Endodermal cell (in vitro differentiated cells): ENCODE data around the gene PPM1M. TPM values are rescaled to one million over a fixed set of nuclear protein-coding genes. Genes with fewer than 3 reads are reported as not detected.

Experiments
- DNase-seq: peaks from one replicate; pipeline ENCODE4 v3.0.0-alpha.2; 2017
- H3K27ac ChIP-seq: 2 replicates; pipeline ENCODE4 v1.5.1; 2013; ENCODE audit warnings: mild to moderate bottlenecking, low read depth, low read length, moderate library complexity
- H3K27me3 ChIP-seq: 2 replicates; pipeline ENCODE4 v1.6.1; 2013; ENCODE audit warnings: mild to moderate bottlenecking, low read length, moderate library complexity; ENCODE audit not compliant: insufficient read depth, control insufficient read depth, poor library complexity, severe bottlenecking
- H3K36me3 ChIP-seq: 2 replicates; pipeline ENCODE4 v1.7.0; 2013; ENCODE audit warnings: mild to moderate bottlenecking, low read length, moderate library complexity; ENCODE audit not compliant: control insufficient read depth, insufficient read depth
- H3K4me1 ChIP-seq: one replicate; pipeline ENCODE4 v1.7.0; 2013; ENCODE audit warnings: low read length; ENCODE audit not compliant: control insufficient read depth, insufficient read depth
- H3K4me3 ChIP-seq: 2 replicates; pipeline ENCODE4 v1.5.1; 2013; ENCODE audit warnings: mild to moderate bottlenecking, low read length, moderate library complexity
- H3K9ac ChIP-seq: 2 replicates; pipeline ENCODE4 v1.6.1; 2013; ENCODE audit warnings: mild to moderate bottlenecking, low read length, moderate library complexity; ENCODE audit not compliant: poor library complexity, severe bottlenecking; ENCODE audit errors: extremely low read depth
- H3K9me3 ChIP-seq: 2 replicates; pipeline ENCODE4 v1.6.1; 2013; ENCODE audit warnings: mild to moderate bottlenecking, low read length, moderate library complexity; ENCODE audit not compliant: control insufficient read depth
- H3K27ac Mint-ChIP-seq: 2 replicates; pipeline ENCODE4 v1.8.0; 2020; ENCODE audit warnings: mixed read lengths
- H3K27me3 Mint-ChIP-seq: 2 replicates; pipeline ENCODE4 v1.8.0; 2021; ENCODE audit warnings: mild to moderate bottlenecking, mixed read lengths; ENCODE audit not compliant: insufficient read depth
- H3K36me3 Mint-ChIP-seq: 2 replicates; pipeline ENCODE4 v1.8.0; 2020; ENCODE audit warnings: low read depth, mixed read lengths
- H3K4me1 Mint-ChIP-seq: 2 replicates; pipeline ENCODE4 v1.8.0; 2020; ENCODE audit warnings: mixed read lengths
- H3K4me3 Mint-ChIP-seq: 2 replicates; pipeline ENCODE4 v1.8.0; 2020; ENCODE audit warnings: mild to moderate bottlenecking, moderate library complexity, mixed read lengths
- H3K9me3 Mint-ChIP-seq: 2 replicates; pipeline ENCODE4 v1.8.0; 2020; ENCODE audit warnings: mild to moderate bottlenecking, mixed read lengths
- WGBS, 2 experiments: methylation state at CpG; one replicate each; pipeline versions ENCODE4 v1.1.5 to v1.1.7; 2013; ENCODE audit warnings: missing lambda C conversion rate in 2 of 2, mixed read lengths in 1 of 2; ENCODE audit not compliant: insufficient coverage in 1 of 2, insufficient read length in 1 of 2; 5-methylcytosine and 5-hydroxymethylcytosine counted together
- total RNA-seq, 2 donors: library from RNA; stranded (reverse); fragmentation: NEBNext Ultra II Directional in 1 of 2; extraction: Animal tissue kit (Norgen Biotek cat#: 25700) in 1 of 2; gene quantifications; 2 replicates in 1 of 2; 3 replicates in 1 of 2; pipeline ENCODE4 v1.2.1, GENCODE V29; 2021
- TF ChIP-seq, protein P1 (sequence below): fragments of 200-600 bp; sonication (generic); conservative IDR thresholded peaks from 2 replicates; pipeline ENCODE4 v1.5.0; 2021; ENCODE audit warnings: antibody characterized with exemption, mild to moderate bottlenecking

The PPM1M gene
- total RNA-seq, 2 donors from 2014 or later, result 6.7 to 6.8 TPM

DNA sequence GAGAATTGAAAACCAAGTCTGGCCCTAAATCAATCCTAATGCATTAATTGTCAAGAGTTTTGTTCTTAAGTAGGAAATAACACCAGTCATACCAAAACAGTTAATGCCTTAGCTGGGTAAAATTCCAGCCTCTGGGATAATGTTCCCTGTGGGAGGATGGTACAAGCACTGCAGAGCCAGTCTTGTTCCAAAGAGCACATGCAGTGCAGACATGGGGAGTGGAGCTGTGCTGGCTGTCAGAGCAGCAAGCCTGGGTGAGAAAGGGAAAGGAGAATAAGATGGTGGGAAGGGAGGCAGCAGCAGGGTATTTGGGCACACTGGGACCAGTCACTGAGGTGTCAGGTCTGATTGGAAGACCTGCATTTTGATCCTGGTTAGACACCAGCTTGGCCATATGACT is 35.5 kb upstream of the PPM1M start:
- Histone ChIP-seq H3K36me3 (peaks cover 92% of the 10 kb centered on the region), H3K27ac (no peak overlapping the region), H3K27me3 (no peaks in the 10 kb centered on the region), H3K4me3 (no peak overlapping the region), H3K9me3 (no peaks in the 10 kb centered on the region), H3K9ac (no peak overlapping the region), H3K4me1 (no peaks in the 10 kb centered on the region)
- Mint-ChIP-seq H3K27ac (no peak overlapping the region), H3K4me1 (no peaks in the 10 kb centered on the region), H3K27me3 (no peaks in the 10 kb centered on the region), H3K36me3 (peaks cover 92% of the 10 kb centered on the region), H3K9me3 (no peaks in the 10 kb centered on the region), H3K4me3 (no peak overlapping the region)
- TF ChIP-seq, protein P1, sequence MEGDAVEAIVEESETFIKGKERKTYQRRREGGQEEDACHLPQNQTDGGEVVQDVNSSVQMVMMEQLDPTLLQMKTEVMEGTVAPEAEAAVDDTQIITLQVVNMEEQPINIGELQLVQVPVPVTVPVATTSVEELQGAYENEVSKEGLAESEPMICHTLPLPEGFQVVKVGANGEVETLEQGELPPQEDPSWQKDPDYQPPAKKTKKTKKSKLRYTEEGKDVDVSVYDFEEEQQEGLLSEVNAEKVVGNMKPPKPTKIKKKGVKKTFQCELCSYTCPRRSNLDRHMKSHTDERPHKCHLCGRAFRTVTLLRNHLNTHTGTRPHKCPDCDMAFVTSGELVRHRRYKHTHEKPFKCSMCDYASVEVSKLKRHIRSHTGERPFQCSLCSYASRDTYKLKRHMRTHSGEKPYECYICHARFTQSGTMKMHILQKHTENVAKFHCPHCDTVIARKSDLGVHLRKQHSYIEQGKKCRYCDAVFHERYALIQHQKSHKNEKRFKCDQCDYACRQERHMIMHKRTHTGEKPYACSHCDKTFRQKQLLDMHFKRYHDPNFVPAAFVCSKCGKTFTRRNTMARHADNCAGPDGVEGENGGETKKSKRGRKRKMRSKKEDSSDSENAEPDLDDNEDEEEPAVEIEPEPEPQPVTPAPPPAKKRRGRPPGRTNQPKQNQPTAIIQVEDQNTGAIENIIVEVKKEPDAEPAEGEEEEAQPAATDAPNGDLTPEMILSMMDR, result no peak
- DNase-seq, result no peak

- Histone ChIP-seq H3K4me3 (no peak overlapping the region), H3K27ac (no peak overlapping the region), H3K27me3 (no peaks in the 10 kb centered on the region), H3K36me3 (peaks cover 92% of the 10 kb centered on the region), H3K9me3 (no peaks in the 10 kb centered on the region), H3K4me1 (no peaks in the 10 kb centered on the region), H3K9ac (no peak overlapping the region)
- no peak for DNase-seq
- 97 to 98% methylated on average over 5 to 6 of the region's 6 CpGs for WGBS, 2 experiments
- H3K4me3 Mint-ChIP-seq, result no peak overlapping the region
- TF ChIP-seq, protein P1, result no peak
- H3K4me1 Mint-ChIP-seq, result no peaks in the 10 kb centered on the region
- no peak overlapping the region for H3K27ac Mint-ChIP-seq
- H3K36me3 Mint-ChIP-seq, result peaks cover 92% of the 10 kb centered on the region
- H3K9me3 Mint-ChIP-seq, result no peaks in the 10 kb centered on the region
- no peaks in the 10 kb centered on the region for H3K27me3 Mint-ChIP-seq
Observed at GRCh38 chr3:52210550-52211046, 35.0 kb upstream of the PPM1M start.

DNA sequence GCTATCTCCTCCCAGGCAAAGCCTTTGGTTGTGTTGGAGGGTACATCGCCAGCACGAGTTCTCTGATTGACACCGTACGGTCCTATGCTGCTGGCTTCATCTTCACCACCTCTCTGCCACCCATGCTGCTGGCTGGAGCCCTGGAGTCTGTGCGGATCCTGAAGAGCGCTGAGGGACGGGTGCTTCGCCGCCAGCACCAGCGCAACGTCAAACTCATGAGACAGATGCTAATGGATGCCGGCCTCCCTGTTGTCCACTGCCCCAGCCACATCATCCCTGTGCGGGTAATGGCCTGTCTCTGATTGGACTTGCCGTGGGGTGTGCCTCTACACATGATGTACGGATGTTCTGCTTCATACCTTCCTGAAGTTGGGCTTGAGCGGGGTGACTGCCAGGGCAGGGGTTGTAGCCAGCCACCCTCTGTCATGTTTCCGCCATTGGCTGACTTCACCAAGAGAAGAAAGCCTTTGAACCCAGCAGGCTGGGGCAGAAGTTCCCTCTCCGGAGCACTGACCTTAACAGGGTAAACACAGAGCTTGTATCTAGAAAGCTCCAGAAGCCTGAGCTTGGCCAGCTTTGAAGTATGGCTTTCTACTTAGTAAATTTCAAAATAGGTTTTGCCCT is 34.2 kb upstream of the PPM1M start:
- H3K4me1 Mint-ChIP-seq, result no peaks in the 10 kb centered on the region
- Histone ChIP-seq H3K4me1 (no peaks in the 10 kb centered on the region), H3K4me3 (no peak overlapping the region), H3K27ac (no peak overlapping the region), H3K9me3 (no peaks in the 10 kb centered on the region), H3K36me3 (peaks cover 85% of the 10 kb centered on the region), H3K27me3 (no peaks in the 10 kb centered on the region), H3K9ac (no peak overlapping the region)
- H3K27ac Mint-ChIP-seq, result no peak overlapping the region
- DNase-seq, result no peak
- TF ChIP-seq, protein P1, result no peak
- H3K36me3 Mint-ChIP-seq, result peaks cover 86% of the 10 kb centered on the region
- 96% methylated on average over 13 to 18 of the region's 18 CpGs for WGBS, 2 experiments
- no peaks in the 10 kb centered on the region for H3K27me3 Mint-ChIP-seq
- H3K4me3 Mint-ChIP-seq, result no peak overlapping the region
- H3K9me3 Mint-ChIP-seq, result no peaks in the 10 kb centered on the region
